GM18861 (cell line): ENCODE data around the gene VIPR1.

Experiments used
- ATAC-seq: cut with Tn5 transposase; IDR thresholded peaks from one replicate; pipeline ENCODE4 v1.9.1; 2021; ENCODE audit not compliant: unreplicated experiment

VIPR1 gene

DNA sequence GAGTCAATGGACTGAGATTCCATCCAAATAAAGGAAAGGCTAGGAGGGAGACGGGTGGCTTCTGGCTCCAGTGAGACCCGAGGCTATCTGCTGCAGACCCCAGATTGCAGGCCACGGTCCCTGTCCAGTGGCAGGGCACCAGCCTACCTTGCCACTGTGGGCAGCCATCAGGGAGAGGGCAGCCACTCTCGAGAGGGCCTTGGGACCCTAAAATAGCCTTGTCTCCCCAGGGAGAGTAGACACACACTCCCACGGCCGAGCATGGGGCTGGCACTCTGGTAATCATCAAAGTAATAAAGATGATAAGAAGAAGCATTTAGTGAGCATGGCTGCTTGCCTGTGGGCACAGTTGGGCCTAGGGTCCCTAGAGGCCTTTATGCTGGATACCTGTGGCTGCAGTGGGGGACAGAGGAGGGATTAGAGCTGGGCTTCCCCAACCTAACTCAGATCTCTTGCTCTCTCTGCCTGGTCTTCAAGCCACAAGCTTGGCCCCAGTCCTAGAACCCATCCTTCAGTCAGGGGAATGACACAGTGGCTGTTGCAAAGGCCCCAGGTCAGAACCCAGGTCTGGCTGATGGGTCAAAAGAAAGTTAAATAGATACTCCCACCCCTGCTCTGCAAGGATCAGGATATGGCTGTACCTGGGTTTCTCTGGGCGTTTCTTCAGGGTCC, 9.2 kb upstream of the VIPR1 start:
- ATAC-seq: no peak

DNA sequence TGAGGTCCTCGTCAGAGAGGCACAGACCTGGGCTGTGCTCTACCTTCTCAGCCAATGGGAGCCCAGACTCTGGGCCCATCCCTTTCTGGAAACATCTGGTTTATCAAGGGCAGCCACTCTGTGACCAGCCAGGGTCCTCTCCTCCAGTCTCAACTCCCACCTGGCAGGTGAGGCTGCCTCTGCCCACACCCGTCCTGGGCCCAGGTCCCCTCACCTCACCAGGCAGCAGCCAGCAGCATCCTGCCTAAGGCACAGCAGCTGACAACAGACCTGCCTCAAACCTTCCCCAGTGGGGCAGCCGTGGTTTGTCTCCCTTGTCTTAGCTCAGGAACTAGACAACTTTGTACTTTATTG, 8.7 kb upstream of the VIPR1 start:
- no peak for ATAC-seq

DNA sequence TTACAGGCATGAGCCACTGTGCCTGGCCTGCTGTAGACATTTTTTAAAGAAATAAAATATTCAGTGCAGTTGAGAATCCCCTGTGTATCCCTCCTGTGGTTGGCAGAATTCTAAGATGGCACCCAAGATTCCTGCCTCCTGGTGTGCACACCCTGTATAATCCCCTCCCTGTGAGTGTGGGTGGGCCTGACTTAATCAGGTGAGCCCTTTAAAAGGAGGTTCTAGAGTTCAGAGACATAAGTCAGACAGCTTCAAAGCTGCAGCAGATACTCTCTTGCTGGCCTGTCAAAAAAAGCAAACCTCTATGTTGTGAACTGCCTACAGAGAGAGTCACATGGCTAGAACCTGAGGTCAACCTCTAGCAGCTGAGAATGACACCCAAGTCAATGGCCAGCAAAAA, 7.0 kb upstream of the VIPR1 start:
- ATAC-seq: no peak

DNA sequence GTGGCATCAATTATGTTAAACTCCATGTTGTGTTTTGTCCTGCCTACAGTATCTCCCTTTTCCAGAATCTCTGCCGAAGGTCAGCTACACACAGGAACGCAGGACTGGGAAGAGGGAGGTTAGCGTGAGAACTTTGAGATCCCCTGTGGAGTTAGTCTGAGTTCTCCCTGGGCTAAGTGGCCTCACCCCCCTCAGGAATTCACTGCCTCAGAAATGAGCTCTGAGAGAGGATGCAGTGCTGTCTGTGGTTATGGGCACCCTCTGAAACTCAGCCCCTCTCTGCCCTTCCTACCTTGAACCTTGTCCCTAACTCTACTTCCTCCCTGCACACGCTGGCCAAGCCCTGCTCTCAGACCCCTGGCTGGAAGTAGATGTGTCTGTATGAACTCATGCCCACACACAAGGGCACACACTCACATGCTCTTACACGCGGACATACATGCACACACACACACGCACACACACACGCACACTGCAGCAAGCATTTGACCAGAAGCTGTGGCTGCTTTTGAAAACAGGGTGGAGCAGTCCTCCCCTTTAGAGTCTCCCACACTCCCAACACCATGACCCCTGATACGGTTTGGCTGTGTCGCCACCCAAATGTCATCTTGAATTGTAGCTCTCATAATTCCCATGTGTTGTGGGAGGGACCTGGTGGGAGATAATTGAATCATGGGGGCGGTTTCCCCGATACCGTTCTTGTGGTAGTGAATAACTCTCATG, 5.3 kb upstream of the VIPR1 start:
- no peak for ATAC-seq

DNA sequence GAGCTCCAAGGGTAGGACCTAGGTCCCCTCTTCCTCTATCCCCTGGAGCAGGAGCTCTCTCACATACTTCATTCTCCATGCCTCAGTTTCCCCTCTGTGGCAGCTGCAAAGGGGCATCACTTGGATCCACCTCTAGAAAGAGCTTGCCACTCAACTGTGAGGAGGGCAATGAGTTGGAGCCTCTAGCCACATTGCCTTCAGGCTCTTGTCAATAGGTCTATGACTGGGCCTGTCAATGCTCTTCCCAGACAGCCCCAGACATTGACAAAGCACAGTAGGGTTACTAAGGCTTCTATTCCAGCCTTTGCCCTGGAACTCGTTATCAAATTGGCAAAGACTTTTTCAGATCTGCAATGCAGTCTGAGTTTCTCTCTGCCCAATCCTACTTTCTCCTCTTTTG, 4.4 kb upstream of the VIPR1 start:
- no peak for ATAC-seq

DNA sequence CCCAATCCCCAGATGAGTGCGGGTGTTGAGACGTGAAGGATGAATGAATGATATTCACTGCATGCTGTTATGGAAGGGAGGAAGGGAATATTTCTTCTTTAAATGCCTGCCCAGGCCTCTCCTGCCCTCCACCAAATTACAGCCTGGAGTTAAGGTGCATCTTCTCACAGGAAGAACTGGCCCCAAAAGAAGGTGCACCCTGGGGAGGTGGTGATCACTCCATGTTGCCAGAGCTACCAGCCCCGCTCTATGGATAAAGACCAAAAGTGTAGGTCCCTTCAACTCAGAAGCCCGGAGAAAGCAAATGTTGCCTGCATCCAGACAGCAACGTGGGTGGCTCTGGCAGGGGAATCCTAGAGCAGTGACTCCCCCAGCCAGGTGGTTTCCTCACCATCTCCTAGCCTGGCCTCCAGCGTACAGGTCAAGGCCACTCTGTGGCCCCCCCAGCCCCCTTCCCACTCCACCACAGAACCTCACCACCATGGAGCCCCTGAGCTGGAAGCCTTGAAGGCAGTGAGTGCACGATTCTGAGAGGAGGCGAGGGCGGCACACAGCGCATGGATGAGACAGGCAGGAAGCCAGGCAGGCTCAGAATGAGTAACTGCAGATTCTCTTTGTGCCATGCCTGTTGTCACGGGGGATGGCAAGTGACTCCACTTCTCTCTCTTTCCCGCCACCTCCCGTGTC, 3.5 kb upstream of the VIPR1 start:
- ATAC-seq: no peak

- no peak for ATAC-seq
These were observed 3.0 kb upstream of the VIPR1 start for GRCh38 chr3:42499478-42499871.

- no peak for ATAC-seq
These were observed 2.4 kb upstream of the VIPR1 start for GRCh38 chr3:42500091-42500490.

GRCh38 chr3:42500909-42501308, 1.5 kb upstream of the VIPR1 start:
- ATAC-seq: no peak

- no peak for ATAC-seq
These were observed 1.1 kb upstream of the VIPR1 start for GRCh38 chr3:42501321-42501680.

DNA sequence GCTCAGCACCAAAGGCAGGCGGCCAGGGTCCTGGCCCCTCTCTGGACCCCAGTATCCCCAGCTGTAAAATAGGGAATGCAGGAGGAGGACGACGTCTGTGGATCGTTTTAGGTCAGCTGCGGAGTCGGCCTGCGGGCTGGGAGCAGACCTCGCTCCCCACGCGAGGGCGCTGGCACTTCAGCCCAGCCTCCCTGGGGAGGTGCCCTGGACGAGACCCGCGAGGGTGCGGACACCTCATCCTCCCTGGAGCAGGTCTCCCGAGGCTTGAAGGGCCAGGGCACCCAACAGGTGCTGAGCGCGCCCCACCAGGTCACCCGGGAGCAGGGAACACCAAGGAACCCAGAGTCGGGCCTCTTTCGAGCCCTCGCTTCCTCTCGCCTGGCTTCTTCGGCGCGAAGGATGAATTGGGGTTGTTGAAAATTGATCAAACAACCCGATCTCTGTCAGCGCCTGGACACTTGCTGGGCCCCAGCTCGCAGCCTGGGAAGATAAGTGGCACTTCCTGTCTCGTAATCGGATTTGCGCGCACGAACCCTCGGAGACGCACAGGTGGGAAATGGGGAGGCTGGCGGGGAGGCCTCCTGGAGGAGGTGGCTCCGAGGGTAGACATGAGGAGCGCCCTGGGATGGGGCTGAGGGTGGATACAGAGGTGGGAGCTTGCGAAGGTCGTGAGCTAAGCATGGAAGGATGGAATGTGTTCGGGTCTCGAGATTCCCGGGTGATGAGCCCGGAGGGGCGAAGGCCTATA, 588 bp upstream of the VIPR1 start:
- peak; percentile 11 for ATAC-seq

DNA sequence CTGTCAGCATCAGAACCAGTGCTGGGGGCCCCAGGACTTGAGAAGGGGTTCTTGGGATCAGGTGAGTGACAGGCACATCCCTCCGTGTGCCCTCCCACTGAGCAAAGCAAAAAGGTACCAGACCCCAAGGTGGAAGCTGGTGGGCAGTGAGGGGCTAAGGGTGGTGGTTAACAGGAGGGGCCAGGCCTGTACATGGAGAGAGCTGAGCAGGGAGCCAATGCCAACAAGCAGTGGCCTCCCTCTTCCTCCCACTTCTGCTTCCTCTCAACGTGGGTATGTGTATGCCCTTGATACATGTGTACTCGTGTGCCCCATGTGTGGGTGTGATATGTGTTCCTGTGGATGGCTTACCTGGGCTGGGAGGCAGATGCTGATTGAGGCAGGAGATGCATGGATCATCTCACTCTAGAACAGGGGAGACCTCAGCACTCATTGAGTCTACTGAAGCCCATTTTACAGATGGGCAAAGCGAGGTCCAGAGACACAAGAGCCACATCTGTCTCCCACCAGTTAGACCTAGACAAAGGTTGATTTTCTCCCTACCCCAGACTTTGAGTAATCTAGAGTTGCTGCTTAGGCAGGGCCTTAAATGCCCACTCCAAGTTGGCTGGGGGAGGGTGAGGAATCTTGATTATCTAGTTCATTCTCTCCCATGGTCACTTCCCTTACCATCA, 945 bp downstream of the VIPR1 start:
- ATAC-seq: no peak

DNA sequence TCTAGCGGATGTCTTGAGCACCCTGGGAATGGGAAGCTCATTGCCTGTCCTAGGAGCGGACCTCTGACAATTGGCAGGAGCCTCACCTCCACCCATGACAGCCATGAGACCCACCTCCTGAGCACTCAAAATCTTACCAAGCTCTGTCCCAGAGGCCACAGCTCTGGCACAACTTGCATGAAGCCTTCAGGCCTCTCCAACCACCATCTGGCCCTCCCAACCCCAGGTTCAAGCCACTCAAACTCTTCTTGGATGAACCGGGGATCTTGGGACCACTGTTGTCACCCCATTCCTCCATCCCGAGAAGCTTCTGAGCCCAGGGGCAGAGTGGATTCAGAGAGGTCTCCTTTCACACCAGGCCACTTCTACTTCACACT, 1.5 kb downstream of the VIPR1 start:
- ATAC-seq: no peak

GRCh38 chr3:42504334-42505127, 2.1 kb downstream of the VIPR1 start:
- no peak for ATAC-seq

- ATAC-seq: no peak
These were observed 2.8 kb downstream of the VIPR1 start for GRCh38 chr3:42505128-42505848.

DNA sequence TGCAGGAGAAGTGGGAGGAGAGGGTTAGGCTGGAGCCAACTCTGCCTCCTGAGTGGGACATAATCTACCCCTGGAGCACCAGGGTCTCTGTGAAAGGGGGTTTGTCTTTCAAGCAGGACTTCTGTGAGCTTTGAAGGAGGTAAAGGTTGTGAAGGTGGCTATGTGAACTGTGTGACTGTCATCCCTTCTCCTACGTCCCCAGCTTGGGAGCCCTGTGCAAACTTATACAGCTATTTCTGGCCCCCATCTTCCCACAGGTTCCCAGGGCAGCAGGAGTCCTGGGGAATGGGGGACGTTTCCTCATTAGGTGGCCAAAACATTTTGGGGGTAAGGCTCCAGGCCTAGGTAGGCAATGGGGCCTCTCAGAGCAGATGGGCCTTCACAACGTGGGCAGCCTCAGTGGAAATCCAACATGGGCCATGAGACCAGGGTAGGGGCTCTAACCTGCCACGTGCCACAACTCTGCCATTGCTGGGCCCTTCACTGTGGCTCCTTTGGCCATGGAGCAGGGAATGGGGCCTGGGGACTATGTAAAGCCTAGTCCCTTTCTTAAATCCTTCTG, 3.5 kb downstream of the VIPR1 start:
- no peak for ATAC-seq

GRCh38 chr3:42507252-42507651, 4.8 kb downstream of the VIPR1 start:
- ATAC-seq: no peak

- no peak for ATAC-seq
These were observed 5.4 kb downstream of the VIPR1 start for GRCh38 chr3:42507761-42508335.

GRCh38 chr3:42508562-42508961, 6.1 kb downstream of the VIPR1 start:
- no peak for ATAC-seq
